ENCODE data around the gene RIOX2.
A peak's percentile ranks its signal among the peaks of the same experiment; 100 is the strongest.
"Not testable (repeated sequence)": the region's sequence is repeated elsewhere in the genome, so short reads cannot be mapped to it uniquely, and the experiment has no call there.

The RIOX2 gene

GRCh38 chr3:97927704-97928103, 44.5 kb downstream of the RIOX2 start:
- no peak overlapping the region for H3K27ac Mint-ChIP-seq
- no peak overlapping the region for H3K4me3 Mint-ChIP-seq
- no peaks in the 10 kb centered on the region for H3K27me3 Mint-ChIP-seq
- peaks cover 21% of the 10 kb centered on the region for H3K36me3 Mint-ChIP-seq
- H3K9me3 Mint-ChIP-seq (ENCODE audit: low read depth) = peaks cover 7% of the 10 kb centered on the region
- H3K4me1 Mint-ChIP-seq (ENCODE audit: low read depth) = no peaks in the 10 kb centered on the region

- H3K4me3 Mint-ChIP-seq = no peak overlapping the region
- H3K36me3 Mint-ChIP-seq = peaks cover 29% of the 10 kb centered on the region
- H3K9me3 Mint-ChIP-seq (ENCODE audit: low read depth) = no peaks in the 10 kb centered on the region
- H3K27ac Mint-ChIP-seq = no peak overlapping the region
- peaks cover 5% of the 10 kb centered on the region for H3K4me1 Mint-ChIP-seq (ENCODE audit: low read depth)
- no peaks in the 10 kb centered on the region for H3K27me3 Mint-ChIP-seq
Observed at GRCh38 chr3:97917813-97918536, 54.3 kb downstream of the RIOX2 start.

- Mint-ChIP-seq H3K4me1 (ENCODE audit: low read depth) (peaks cover 9% of the 10 kb centered on the region), H3K36me3 (peaks cover 24% of the 10 kb centered on the region), H3K4me3 (no peak overlapping the region), H3K27ac (no peak overlapping the region), H3K27me3 (no peaks in the 10 kb centered on the region), H3K9me3 (ENCODE audit: low read depth) (no peaks in the 10 kb centered on the region)
Observed at GRCh38 chr3:97916576-97916975, 55.7 kb downstream of the RIOX2 start.

- H3K4me1 Mint-ChIP-seq (ENCODE audit: low read depth) = peaks cover 23% of the 10 kb centered on the region
- H3K27ac Mint-ChIP-seq = no peak overlapping the region
- peaks cover 15% of the 10 kb centered on the region for H3K36me3 Mint-ChIP-seq
- H3K4me3 Mint-ChIP-seq = no peak overlapping the region
- H3K9me3 Mint-ChIP-seq (ENCODE audit: low read depth) = no peaks in the 10 kb centered on the region
- H3K27me3 Mint-ChIP-seq = no peaks in the 10 kb centered on the region
Observed at GRCh38 chr3:97914388-97914787, 57.8 kb downstream of the RIOX2 start.

- Mint-ChIP-seq H3K4me1 (ENCODE audit: low read depth) (peaks cover 23% of the 10 kb centered on the region), H3K4me3 (peak overlapping the region; percentile 45), H3K27ac (peak overlapping the region; percentile 67), H3K36me3 (peaks cover 2% of the 10 kb centered on the region), H3K27me3 (no peaks in the 10 kb centered on the region), H3K9me3 (ENCODE audit: low read depth) (no peaks in the 10 kb centered on the region)
Observed at GRCh38 chr3:97911459-97911858, 60.8 kb downstream of the RIOX2 start.

GRCh38 chr3:97910931-97911351, 61.3 kb downstream of the RIOX2 start:
- Mint-ChIP-seq H3K4me1 (ENCODE audit: low read depth) (peaks cover 23% of the 10 kb centered on the region), H3K4me3 (peak overlapping the region; percentile 67), H3K27ac (peak overlapping the region; percentile 64), H3K9me3 (ENCODE audit: low read depth) (no peaks in the 10 kb centered on the region), H3K36me3 (no peaks in the 10 kb centered on the region), H3K27me3 (no peaks in the 10 kb centered on the region)

GRCh38 chr3:97910236-97910831, 61.9 kb downstream of the RIOX2 start:
- peak overlapping the region; percentile 64 for H3K27ac Mint-ChIP-seq
- not testable (repeated sequence) for H3K36me3 Mint-ChIP-seq; H3K27me3 Mint-ChIP-seq; H3K9me3 Mint-ChIP-seq (ENCODE audit: low read depth)
- peaks cover 23% of the 10 kb centered on the region for H3K4me1 Mint-ChIP-seq (ENCODE audit: low read depth)
- peak overlapping the region; percentile 67 for H3K4me3 Mint-ChIP-seq

GRCh38 chr3:97909830-97910229, 62.4 kb downstream of the RIOX2 start:
- peaks cover 23% of the 10 kb centered on the region for H3K4me1 Mint-ChIP-seq (ENCODE audit: low read depth)
- not testable (repeated sequence) for H3K27me3 Mint-ChIP-seq; H3K9me3 Mint-ChIP-seq (ENCODE audit: low read depth); H3K36me3 Mint-ChIP-seq; H3K27ac Mint-ChIP-seq; H3K4me3 Mint-ChIP-seq

- H3K27ac Mint-ChIP-seq = no peak overlapping the region
- peaks cover 7% of the 10 kb centered on the region for H3K36me3 Mint-ChIP-seq
Observed at GRCh38 chr3:97901313-97902248, 70.7 kb downstream of the RIOX2 start.

GRCh38 chr3:97899331-97899730, 72.9 kb downstream of the RIOX2 start:
- Mint-ChIP-seq H3K27ac (no peak overlapping the region), H3K36me3 (peaks cover 14% of the 10 kb centered on the region), H3K27me3 (no peaks in the 10 kb centered on the region), H3K4me1 (ENCODE audit: low read depth) (peaks cover 8% of the 10 kb centered on the region), H3K9me3 (ENCODE audit: low read depth) (no peaks in the 10 kb centered on the region), H3K4me3 (no peak overlapping the region)

More at GRCh38 chr3:97901313-97902248, 70.7 kb downstream of the RIOX2 start:
- no peaks in the 10 kb centered on the region for H3K27me3 Mint-ChIP-seq
- no peaks in the 10 kb centered on the region for H3K9me3 Mint-ChIP-seq (ENCODE audit: low read depth)
- no peak overlapping the region for H3K4me3 Mint-ChIP-seq
- peaks cover 8% of the 10 kb centered on the region for H3K4me1 Mint-ChIP-seq (ENCODE audit: low read depth)

GRCh38 chr3:97896547-97896946, 75.7 kb downstream of the RIOX2 start:
- Mint-ChIP-seq H3K4me1 (ENCODE audit: low read depth) (peaks cover 7% of the 10 kb centered on the region), H3K4me3 (no peak overlapping the region), H3K27me3 (no peaks in the 10 kb centered on the region), H3K9me3 (ENCODE audit: low read depth) (no peaks in the 10 kb centered on the region), H3K36me3 (peaks cover 13% of the 10 kb centered on the region), H3K27ac (no peak overlapping the region)

- H3K9me3 Mint-ChIP-seq (ENCODE audit: low read depth) = no peaks in the 10 kb centered on the region
- H3K27ac Mint-ChIP-seq = no peak overlapping the region
- H3K27me3 Mint-ChIP-seq = no peaks in the 10 kb centered on the region
- H3K36me3 Mint-ChIP-seq = peaks cover 13% of the 10 kb centered on the region
- no peak overlapping the region for H3K4me3 Mint-ChIP-seq
- peaks cover 3% of the 10 kb centered on the region for H3K4me1 Mint-ChIP-seq (ENCODE audit: low read depth)
Observed at GRCh38 chr3:97896129-97896528, 76.1 kb downstream of the RIOX2 start.

- H3K27ac Mint-ChIP-seq = no peak overlapping the region
- no peak overlapping the region for H3K4me3 Mint-ChIP-seq
- no peaks in the 10 kb centered on the region for H3K4me1 Mint-ChIP-seq (ENCODE audit: low read depth)
- H3K27me3 Mint-ChIP-seq = no peaks in the 10 kb centered on the region
- peaks cover 11% of the 10 kb centered on the region for H3K36me3 Mint-ChIP-seq
- no peaks in the 10 kb centered on the region for H3K9me3 Mint-ChIP-seq (ENCODE audit: low read depth)
Observed at GRCh38 chr3:97895216-97895615, 77.0 kb downstream of the RIOX2 start.

- Mint-ChIP-seq H3K9me3 (ENCODE audit: low read depth) (no peaks in the 10 kb centered on the region), H3K27me3 (no peaks in the 10 kb centered on the region), H3K4me3 (no peak overlapping the region), H3K27ac (no peak overlapping the region), H3K4me1 (ENCODE audit: low read depth) (no peaks in the 10 kb centered on the region), H3K36me3 (peaks cover 11% of the 10 kb centered on the region)
Observed at GRCh38 chr3:97892852-97893251, 79.4 kb downstream of the RIOX2 start.
